A673 (cell line): ENCODE results near the gene TMEM60.

Experiments
- EZH2 ChIP-seq: fragments of 200-600 bp; sonication (generic); IDR thresholded peaks from 2 replicates; pipeline ENCODE4 v1.6.1; 2017; ENCODE audit warnings: borderline replicate concordance, low read depth, mild to moderate bottlenecking, mixed read lengths, antibody characterized with exemption, low read length; ENCODE audit not compliant: poor library complexity, severe bottlenecking
- TF ChIP-seq, protein P1 (sequence below): fragments of 300-800, 200-600 bp; sonication (generic); conservative IDR thresholded peaks from 2 replicates; pipeline ENCODE4 v1.5.1; 2017; ENCODE audit warnings: low read depth, mild to moderate bottlenecking, antibody characterized with exemption, low read length, moderate library complexity, mixed read lengths

GRCh38 chr7:77765906-77766800, 32.1 kb downstream of the TMEM60 start:
- TF ChIP-seq, protein P1, sequence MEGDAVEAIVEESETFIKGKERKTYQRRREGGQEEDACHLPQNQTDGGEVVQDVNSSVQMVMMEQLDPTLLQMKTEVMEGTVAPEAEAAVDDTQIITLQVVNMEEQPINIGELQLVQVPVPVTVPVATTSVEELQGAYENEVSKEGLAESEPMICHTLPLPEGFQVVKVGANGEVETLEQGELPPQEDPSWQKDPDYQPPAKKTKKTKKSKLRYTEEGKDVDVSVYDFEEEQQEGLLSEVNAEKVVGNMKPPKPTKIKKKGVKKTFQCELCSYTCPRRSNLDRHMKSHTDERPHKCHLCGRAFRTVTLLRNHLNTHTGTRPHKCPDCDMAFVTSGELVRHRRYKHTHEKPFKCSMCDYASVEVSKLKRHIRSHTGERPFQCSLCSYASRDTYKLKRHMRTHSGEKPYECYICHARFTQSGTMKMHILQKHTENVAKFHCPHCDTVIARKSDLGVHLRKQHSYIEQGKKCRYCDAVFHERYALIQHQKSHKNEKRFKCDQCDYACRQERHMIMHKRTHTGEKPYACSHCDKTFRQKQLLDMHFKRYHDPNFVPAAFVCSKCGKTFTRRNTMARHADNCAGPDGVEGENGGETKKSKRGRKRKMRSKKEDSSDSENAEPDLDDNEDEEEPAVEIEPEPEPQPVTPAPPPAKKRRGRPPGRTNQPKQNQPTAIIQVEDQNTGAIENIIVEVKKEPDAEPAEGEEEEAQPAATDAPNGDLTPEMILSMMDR: no peak
- no peak for TF ChIP-seq EZH2
